Retina (tissue), 1 donor: ENCODE measurements around the gene TMEM59L.
"Not testable (repeated sequence)": the region's sequence is repeated elsewhere in the genome, so short reads cannot be mapped to it uniquely, and the experiment has no call there.

Source experiments
- DNase-seq: peaks from one replicate; pipeline ENCODE4 v3.0.0-alpha.2; 2016

TMEM59L gene

DNA sequence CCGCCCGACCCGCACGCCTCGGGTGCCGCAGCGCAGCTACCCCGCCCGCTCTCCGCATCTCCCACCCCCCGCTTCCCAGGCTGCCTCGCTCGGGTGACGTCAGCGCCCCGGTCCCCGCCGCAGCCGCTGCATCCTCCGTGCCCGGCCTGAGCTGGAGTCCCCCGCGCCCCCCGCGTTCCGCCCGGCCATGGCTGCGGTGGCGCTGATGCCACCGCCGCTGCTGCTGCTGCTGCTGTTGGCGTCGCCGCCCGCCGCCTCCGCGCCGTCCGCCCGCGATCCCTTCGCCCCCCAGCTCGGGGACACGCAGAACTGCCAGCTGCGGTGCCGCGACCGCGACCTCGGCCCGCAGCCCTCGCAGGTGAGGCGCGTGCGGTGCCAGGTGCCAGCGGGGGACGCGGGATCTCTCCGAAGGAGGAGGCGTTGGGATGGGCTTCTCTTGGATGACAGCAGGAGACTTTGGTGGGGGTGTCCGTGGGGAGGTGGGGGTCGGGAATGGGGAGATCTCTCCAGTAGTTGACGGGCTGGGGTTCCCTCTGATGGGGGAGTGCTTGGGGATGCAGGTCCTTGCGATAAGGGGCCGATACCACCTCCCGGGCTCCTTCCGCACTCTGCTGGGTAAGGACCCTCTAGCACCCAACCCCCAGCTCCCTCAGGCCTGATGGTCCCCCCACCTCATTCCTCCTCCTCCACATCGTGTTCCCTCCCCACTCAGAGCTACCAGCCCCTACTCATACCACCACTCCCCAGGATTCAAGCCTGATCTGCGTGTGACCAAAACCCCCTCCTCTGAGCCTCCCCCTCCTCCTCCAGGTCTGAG lies at the start of gene TMEM59L:
Gene TMEM59L, plus strand, starts transcription at position 99 of the 817 bp plus-strand sequence. Its CDS starts 89 bp downstream, at position 188.
- DNase-seq, result peak; percentile 70

DNA sequence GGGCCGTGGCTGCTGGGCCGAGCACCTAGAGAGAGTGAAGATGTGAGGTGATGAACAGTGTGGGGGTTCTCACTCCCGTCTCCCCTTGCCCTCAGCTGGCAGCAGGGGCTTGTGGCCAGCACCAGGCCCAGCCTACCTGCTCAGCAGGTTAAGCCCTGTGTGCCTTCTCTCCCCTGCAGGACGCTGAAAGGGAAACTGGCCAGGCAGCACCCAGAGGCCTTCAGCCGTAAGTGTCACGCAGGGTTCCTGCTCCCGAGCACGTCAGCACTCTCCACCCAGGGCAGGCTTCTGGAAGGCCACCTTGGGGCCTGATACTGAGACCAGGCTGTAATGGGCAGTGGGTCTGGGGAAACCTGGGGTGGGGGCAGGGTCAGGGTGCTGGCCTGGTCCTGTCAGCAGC lies 45.7 kb upstream of the TMEM59L start:
- no peak for DNase-seq

DNA sequence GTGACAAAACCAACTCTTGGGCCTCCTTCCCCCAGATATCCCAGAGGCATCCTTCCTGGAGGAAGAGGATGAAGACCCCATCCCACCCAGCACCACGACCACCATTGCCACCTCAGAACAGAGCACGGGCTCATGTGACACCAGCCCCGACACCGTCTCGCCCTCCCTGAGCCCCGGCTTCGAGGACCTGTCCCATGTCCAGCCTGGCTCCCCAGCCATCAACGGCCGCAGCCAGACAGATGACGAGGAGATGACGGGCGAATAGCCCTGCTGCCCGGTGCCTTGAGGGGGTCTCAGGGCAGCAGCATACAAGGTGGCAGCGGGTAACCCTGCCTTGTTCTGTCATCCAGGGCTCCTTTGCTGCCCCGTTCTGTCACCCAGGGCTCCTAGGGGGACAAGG lies 44.3 kb upstream of the TMEM59L start:
- DNase-seq, result no peak

DNA sequence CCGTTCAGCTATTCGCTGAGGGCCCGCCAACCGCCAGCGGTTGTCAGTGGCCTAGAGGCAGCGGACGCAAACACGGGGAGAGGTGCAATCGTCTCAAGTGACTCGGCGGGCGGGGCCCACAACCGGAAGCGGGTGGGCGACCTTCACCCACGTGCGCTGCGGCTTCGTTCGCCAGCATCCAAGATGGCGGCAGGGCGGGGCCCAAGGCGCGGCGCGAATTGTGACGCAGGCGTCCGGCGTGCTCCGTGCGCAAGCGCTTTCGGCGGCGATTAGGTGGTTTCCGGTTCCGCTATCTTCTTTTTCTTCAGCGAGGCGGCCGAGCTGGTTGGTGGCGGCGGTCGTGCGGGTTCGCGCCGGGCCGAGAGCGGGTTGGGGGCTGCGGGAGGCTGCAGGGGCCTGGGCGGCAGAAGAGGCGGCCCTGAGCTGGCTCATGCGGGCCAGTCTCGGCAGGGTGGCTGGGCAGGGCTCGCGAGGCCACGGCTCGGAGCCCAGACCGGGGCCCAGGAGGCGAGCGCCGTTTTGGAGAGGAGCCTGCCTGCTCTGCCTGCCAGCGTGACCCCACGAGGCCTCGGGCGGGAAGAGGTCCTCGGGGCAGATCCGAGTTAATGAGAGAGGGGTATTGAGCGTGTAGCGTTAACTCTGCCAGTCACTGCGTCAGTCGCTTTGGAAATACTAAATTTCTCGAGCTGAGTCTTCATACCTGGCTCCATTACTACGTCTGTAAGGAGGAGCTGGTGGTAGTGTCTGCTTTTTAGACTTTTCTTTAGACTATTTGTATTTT lies 40.9 kb upstream of the TMEM59L start, which contains the start of gene UBA52:
Gene UBA52, plus strand, starts transcription at position 294 of the 781 bp plus-strand sequence. CDS start 1,444 bp downstream, outside the sequence.
- DNase-seq, result peak; percentile 98

DNA sequence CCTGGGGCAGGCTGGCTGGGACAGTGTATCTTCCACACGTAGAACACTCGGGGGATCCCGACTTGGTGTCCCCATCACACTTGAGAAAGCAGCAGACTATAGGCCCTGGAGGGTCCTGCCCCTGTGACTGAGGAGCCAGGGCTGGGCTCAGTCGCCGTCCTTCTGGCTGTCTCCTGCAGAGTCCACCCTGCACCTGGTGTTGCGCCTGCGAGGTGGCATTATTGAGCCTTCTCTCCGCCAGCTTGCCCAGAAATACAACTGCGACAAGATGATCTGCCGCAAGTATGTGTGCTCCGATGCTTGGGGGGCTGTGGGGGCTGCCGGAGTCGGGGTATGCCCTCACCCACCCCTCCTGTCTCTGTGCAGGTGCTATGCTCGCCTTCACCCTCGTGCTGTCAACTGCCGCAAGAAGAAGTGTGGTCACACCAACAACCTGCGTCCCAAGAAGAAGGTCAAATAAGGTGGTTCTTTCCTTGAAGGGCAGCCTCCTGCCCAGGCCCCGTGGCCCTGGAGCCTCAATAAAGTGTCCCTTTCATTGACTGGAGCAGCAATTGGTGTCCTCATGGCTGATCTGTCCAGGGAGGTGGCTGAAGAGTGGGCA lies 37.9 kb upstream of the TMEM59L start:
- no peak for DNase-seq

DNA sequence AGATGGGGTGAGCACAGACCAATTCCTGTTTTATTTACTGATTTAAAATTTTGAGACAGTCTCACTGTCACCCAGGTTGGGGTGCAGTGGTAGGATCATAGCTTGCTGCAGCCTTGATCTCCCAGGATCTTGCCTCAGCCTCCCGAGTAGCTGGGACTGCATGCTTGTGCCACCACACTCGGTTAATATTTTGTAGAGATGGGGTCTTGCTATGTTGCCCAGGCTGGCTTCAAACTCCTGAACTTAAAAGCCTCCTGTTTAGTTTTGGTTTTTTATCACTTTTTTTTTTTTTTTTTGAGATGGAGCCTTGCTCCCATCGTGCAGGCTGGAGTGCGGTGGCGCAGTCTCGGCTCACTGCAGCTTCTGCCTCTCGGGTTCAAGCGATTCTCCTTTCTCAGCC lies 36.3 kb upstream of the TMEM59L start:
- no peak for DNase-seq

DNA sequence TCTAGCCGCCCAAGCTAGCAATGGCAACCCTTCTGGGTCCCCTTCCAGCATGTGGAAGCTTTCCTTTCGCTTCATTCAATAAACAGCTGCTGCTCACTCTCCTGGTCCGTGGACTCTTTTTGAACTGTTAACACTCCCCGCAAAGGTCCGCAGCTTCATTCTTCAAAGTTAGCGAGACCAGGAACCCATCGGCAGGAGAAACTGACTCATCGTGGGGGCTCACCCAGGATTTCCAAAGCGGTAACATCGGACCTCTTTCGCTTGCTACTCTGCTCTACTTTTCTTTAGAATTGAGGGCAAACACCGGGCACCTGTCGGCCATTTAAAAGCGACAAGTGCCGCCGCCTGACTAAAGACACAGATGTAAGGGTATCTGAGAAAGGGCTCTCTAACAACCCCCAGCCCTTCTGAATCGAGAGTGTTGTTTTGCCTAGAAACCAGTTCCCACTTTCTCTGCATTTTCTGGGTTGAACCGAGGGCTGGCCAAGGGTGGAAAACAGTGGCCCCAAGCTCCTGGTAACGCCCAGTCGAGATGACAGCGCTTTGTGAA lies 35.2 kb upstream of the TMEM59L start:
- no peak for DNase-seq

DNA sequence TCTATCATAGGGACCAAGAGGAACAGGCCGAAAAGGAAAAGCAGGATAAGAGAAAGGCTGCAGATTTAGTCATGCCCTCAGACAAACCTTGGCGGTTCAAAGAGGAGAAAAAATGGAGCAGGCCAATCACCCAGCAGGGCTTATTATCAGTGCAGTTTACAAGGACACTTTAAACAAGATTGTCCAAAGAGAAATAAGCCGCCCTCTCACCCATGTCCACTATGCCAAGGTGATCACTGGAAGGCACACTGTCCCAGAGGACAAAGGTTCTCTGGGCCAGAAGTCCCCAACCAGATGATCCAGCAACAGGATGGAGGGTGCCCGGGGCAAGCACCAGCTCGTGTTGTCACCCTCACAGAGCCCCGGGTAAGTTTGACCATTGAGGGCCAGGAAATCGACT lies 32.4 kb upstream of the TMEM59L start:
- DNase-seq, result no peak

DNA sequence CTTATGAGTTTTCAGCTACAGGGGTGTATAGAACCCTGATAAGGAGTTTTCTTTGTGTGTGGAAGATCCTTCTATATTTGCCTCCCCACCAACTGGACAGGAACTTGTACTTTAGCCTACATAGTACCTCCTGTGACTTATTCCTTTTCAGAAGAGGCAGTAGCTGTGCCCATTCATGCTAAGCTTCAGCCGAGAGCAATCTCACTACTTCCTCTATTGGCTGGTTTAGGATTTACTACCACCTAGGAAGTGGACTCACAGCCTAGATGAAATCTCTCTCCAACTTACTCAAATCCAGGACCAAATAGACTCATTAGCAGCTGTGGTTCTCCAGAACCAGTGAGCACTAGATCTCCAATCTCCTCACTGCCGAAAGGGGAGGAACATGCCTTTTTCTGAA lies 26.4 kb upstream of the TMEM59L start:
- no peak for DNase-seq

DNA sequence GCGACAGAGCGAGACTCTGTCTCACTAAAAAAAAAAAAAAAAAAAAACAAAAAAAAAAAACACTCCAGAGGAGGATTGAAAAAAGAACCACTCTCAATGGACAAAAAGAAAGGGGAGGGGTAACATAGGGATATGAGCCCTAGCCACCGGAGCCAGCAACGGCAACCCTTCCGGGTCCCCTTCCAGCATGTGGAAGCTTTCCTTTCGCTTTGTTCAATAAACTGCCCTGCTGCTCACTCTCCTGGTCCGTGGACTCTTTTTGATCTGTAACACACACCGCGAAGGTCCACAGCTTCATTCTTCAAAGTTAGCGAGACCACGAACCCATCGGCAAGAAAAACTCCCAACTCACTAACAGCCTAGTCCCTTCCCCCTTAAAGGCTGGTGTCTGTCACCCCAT lies 25.1 kb upstream of the TMEM59L start:
- DNase-seq, result no peak

DNA sequence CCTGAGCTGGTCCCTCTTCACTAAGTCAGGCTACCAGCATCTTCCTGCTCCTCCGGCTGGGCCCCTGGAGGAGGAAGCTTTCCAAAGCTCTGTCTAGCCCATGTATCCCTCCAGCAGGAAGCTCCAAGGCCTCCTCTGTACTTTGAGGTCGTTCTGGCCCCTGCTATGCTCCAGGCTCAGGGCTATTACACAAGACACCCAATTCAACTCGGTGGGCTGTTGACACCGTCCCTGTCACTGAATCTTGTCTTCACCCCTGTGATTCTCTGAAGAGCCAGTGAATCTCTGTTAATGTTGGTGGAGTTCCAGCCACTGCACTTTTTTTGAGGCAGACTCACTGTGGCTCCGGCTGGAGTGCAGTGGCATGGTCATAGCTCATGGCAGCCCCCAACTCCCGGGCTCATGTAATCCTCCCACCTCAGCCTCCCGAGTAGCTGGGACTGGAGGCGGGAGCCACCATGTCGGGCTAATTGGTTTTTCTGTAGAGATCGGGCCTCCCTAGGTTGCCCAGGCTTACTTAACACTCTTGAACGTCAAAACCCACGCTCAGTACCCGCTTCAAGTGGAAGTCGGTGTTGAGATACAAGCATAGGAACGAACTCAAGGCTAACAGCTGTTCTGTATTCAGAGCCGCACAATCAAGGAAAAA lies 24.6 kb upstream of the TMEM59L start:
- no peak for DNase-seq

DNA sequence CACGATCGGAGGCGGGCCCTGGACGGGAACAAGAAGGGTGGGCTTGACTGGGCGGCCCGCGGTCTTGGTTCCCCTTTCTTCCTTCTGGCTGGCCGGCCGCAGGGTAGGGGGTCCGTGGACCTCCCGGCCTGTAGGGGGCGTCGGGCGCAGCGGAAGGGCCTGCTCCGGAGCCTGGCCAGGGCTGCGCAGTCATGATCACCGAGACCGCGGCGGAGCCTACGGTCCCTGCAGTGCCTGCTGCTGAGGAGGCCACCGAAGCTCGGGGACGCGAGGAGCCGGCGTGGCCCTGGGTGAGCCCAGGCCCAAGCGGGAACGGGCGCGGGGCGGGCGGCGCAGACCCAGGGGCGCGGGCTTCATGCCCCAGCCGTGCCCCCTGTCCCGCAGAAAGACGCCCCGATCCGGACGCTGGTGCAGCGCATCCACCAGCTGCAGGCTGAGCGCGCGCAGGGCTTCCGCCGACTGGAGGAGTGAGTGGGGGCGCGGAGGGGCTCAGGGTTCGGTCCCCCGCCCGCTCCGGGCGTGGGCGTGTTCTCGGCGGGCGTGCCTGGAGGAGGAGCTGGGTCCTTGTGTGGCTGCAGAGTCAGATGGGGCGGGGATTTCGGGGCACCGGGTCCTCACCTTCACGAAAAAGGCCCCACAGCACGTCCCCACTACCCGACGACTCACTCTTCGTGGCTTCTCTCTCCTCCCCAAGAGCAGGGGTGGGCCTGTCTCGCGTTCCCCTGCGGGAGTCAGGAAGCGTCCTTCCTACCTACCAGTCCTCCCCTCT lies 23.9 kb upstream of the TMEM59L start, which contains the start of gene REX1BD:
Gene REX1BD, plus strand, starts transcription at position 188 of the 769 bp plus-strand sequence. Its CDS starts 4 bp downstream, at position 192.
- peak; percentile 96 for DNase-seq

DNA sequence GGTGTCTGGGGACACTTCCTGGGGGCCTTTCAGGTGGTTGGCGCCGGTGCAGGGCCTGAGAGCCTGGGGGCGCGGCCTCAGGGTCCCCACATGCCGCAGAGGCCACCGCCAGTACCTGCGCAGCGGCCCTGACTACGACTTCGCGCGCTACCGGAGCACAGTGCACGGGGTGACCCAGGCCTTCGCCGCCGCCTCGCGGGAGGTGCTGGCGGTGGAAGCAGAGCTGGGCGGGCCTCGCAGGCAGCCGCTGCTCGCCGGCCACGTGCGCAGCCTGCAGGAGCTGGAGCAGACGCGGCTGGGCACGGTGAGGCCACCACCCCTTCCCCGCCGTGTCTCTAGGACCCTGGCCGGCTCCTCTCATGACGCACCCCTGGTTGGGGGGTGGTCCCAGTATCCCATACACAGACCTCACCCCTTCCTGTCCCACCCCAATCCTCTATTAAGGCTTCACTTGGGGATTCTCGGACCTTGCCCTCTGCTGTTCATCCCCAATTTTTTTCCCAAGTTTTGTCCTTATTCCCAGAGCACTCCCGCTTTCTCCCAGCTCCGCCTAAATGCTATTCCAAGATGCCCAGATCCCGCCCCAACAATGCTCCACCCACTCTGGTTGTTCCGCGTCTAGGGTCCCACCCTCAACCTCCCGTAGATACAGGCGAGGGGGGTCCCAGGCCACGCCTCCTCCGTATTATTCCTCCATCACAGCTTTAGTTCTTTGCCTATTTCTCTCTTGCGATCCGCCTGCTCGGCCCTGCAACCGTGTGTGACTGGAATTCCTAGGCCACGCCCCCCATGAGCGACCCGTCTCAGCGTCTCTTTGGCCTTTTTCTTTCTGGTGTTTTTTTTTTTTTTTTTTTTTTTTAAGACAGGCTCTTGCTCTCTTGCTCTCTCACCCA lies 23.0 kb upstream of the TMEM59L start:
- DNase-seq, result peak; percentile 85

DNA sequence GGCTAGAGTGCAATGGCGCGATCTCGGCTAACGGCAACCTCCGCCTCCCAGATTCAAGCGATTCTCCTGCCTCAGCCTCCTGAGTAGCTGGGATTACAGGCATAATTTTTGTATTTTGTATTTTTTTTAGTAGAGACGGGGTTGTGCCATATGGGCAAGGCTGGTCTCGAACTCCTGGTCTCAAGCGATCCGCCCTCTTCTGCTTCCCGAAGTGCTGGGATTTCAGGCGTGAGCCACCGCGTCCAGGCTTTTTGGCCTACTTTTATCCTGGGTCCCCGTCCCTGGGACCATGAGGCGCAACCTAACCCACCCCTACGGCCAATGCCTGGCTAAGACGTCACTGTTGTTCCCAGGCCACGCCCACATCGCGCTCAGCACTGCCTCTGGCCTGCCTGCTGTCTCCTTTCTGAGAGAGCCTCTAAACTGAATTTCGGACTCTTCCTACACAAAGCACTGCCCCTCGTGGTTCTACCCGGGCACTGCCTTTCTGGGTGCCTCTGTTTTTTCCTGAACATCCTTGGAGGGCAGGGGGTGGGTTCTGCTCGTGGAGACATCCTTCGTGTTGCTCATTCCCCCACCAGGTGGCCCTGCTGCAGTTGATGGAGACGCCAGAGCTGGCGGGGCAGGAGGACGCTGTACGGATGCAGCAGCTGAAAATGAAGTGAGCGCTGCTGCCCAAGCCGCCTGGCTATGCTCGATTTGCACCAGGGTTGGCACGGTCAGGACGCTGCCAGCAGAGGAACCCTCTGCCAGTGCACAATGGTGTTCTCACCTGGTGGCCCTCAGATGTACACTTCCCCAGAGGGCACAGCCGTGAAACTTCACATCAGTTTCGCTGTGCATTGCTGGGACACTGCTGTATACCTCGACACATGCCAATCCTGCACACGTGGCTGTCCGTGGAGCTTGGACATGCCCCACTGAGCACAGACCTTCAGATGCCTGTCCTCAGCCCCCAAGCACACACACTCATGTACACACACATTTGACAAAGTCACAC lies 22.1 kb upstream of the TMEM59L start:
- DNase-seq, result peak; percentile 93

DNA sequence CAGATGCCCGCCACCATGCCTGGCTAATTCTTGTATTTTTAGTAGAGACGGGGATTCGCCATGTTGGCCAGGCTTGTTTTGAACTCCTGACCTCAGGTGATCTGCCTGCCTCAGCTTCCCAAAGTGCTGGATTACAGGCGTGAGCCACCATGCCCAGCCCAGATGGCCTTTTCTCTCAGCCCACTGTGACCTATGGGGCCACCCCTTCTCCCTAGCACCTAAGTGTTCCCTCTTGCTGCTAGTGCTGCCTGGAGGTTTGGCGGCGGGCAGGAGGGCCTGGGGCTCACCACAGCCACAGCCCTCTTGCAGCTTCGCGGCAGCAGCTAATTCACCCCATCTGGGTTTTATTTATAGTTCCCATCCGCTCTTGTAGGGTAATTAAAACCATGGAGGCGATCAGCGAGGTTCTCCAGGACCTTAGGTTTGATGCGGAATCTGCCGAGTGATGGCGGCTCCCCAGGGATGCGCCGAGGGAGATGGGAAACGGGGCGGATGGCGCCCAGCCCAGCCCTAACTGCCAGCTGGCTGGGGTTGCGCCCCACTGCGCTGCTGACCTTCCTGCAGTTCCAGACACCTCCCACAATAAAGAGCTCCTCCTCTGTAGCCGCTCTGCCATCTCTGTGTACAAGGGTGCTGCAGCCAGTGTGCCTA lies 20.8 kb upstream of the TMEM59L start:
- no peak for DNase-seq

DNA sequence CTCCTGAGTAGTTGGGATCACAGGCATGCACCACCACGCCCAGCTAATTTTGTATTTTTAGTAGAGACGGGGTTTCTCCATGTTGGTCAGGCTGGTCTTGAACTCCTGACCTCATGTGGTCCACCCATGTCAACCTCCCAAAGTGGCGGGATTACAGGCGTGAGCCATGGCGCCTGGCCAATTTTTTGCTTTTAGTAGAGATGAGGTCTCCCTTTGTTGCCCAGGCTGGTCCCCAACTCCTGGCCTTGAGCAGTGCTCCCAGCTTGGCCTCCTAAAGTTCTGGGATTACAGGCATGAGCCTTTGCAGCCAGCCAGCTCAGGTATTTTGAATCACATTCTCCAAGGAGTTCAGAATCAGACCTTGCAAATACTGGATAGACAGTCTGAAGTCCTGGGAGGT lies 19.9 kb upstream of the TMEM59L start:
- DNase-seq, result not testable (repeated sequence)

DNA sequence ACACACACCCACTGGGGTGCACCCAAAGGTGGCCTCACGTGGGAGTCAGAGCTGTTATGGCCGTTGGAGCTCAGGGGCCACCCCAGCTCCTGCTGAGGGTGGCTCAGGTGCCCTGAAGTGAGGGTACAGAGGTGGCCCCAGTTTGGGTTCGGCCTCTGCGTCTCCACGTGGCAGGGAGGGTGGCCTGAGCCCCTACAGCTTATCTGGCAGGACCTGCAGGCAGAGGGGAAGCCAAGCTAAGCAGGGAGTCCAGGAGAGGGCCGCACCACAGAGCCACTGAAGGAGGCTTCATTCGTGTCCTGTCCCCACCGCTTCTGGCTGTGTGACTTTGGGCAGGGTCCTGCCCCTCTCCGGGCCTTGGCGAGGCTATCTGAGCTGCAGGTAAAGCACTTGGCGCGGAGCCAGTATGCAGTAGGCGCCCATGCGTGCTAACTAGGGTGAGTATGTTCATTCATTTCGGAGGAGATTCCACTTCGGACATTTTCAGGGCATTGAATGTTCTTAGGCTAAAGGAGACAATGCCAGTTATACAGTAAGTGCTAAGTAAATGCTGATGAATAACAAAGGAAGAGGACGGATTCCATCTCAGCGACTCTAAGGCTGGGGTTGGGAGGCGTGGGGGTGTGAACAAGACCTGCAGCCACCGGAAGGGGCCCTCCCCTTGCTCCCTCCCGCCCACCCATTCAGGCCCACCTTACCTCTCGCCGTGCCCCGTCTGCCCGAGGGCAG lies 19.1 kb upstream of the TMEM59L start:
- no peak for DNase-seq
